HEK293 (cell line): ENCODE measurements around the gene CPEB3.

Experiments used
- PRDM1 ChIP-seq: fragments of 450-650 bp; formaldehyde crosslinking; IDR thresholded peaks from 2 replicates; pipeline ENCODE4; 2016; ENCODE audit warnings: missing biosample characterization, missing genetic modification characterization
- SETDB1 ChIP-seq: IDR thresholded peaks from one replicate; pipeline ENCODE4 v1.6.1; 2017; ENCODE audit warnings: mild to moderate bottlenecking, low read length, moderate library complexity, mixed read lengths; ENCODE audit not compliant: insufficient read length
- ZFP3 ChIP-seq: fragments of 450-650 bp; formaldehyde crosslinking; IDR thresholded peaks from 2 replicates; pipeline ENCODE4 v1.5.1; 2016; ENCODE audit warnings: low read depth, missing biosample characterization, missing genetic modification characterization
- ZNF223 ChIP-seq: fragments of 450-650 bp; formaldehyde crosslinking; IDR thresholded peaks from 2 replicates; pipeline ENCODE4 v1.5.1; 2016; ENCODE audit warnings: missing biosample characterization, missing genetic modification characterization
- ZNF274 ChIP-seq, 2 experiments: fragments of 200-500 bp in 1 of 2; fragments of 450-650 bp in 1 of 2; sonication (Bioruptor generic) in 1 of 2; formaldehyde crosslinking in 1 of 2; IDR thresholded peaks; 2 replicates each; pipeline versions ENCODE4 v1.5.1 to v1.6.1; 2014 to 2016; ENCODE audit warnings: borderline replicate concordance in 1 of 2, inconsistent platforms in 1 of 2, low read length in 1 of 2, missing biosample characterization in 1 of 2, missing genetic modification characterization in 1 of 2
- ZNF37A ChIP-seq: fragments of 450-650 bp; IDR thresholded peaks from 2 replicates; pipeline ENCODE4 v1.5.1; 2018; ENCODE audit warnings: missing biosample characterization, missing genetic modification characterization
- ZNF549 ChIP-seq: fragments of 450-650 bp; IDR thresholded peaks from 2 replicates; pipeline ENCODE4 v1.5.1; 2018; ENCODE audit warnings: missing biosample characterization, missing genetic modification characterization, mild to moderate bottlenecking, inconsistent platforms, moderate library complexity
- ZNF660 ChIP-seq: fragments of 450-650 bp; IDR thresholded peaks from 2 replicates; pipeline ENCODE4 v1.5.1; 2018; ENCODE audit warnings: missing biosample characterization, mild to moderate bottlenecking, missing genetic modification characterization
- TF ChIP-seq, protein P1 (sequence below): fragments of 450-650 bp; formaldehyde crosslinking; IDR thresholded peaks from 2 replicates; pipeline ENCODE4 v1.5.1; 2016; ENCODE audit warnings: missing biosample characterization, missing genetic modification characterization
- TF ChIP-seq, protein P2 (sequence below): fragments of 450-650 bp; formaldehyde crosslinking; IDR thresholded peaks from 2 replicates; pipeline ENCODE4 v1.5.1; 2016; ENCODE audit warnings: missing biosample characterization, missing genetic modification characterization, borderline replicate concordance
- TF ChIP-seq, protein P3 (sequence below): fragments of 450-650 bp; formaldehyde crosslinking; IDR thresholded peaks from 2 replicates; pipeline ENCODE4 v1.5.1; 2016; ENCODE audit warnings: missing biosample characterization, missing genetic modification characterization
- TF ChIP-seq, protein P4 (sequence below): fragments of 450-650 bp; formaldehyde crosslinking; IDR thresholded peaks from 2 replicates; pipeline ENCODE4 v1.5.1; 2016; ENCODE audit warnings: missing biosample characterization, missing genetic modification characterization
- TF ChIP-seq, protein P5 (sequence below): fragments of 450-650 bp; formaldehyde crosslinking; IDR thresholded peaks from 2 replicates; pipeline ENCODE4 v1.5.1; 2016; ENCODE audit warnings: missing biosample characterization, missing genetic modification characterization

DNA sequence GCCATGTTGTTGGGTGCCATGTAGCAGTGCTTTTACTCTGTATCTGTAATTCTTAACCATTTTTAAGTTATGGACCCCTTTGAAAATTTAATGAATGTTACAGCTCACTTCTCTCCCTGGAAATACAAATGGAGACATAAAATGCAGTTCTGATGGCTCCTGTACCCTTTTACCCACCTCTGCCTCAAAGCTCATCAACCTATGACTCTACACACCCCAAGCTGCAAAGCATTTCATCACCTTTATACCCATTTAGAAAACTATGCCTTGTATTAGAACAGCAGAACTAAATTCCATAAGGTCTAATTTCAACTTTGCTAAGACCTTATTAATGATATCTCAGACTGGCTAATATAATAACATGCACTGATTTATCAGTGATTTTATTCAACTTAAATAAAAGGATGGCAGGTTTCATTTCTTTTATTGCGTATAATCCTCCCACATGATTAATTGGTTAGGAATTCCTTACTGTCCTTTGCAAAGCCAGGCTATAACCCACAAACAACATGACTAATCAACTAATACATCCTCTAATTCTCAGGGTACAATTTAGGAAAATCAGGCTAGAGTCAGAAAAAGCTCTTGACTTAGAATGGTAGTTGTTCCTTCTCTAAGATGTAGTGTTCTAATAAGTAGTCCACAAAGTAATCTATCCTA, 68.1 kb downstream of the CPEB3 start:
- TF ChIP-seq, protein P1, sequence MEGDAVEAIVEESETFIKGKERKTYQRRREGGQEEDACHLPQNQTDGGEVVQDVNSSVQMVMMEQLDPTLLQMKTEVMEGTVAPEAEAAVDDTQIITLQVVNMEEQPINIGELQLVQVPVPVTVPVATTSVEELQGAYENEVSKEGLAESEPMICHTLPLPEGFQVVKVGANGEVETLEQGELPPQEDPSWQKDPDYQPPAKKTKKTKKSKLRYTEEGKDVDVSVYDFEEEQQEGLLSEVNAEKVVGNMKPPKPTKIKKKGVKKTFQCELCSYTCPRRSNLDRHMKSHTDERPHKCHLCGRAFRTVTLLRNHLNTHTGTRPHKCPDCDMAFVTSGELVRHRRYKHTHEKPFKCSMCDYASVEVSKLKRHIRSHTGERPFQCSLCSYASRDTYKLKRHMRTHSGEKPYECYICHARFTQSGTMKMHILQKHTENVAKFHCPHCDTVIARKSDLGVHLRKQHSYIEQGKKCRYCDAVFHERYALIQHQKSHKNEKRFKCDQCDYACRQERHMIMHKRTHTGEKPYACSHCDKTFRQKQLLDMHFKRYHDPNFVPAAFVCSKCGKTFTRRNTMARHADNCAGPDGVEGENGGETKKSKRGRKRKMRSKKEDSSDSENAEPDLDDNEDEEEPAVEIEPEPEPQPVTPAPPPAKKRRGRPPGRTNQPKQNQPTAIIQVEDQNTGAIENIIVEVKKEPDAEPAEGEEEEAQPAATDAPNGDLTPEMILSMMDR (tag by site-specific recombination): no peak
- TF ChIP-seq SETDB1: no peak
- no peak for TF ChIP-seq ZNF274 (IDR thresholded peaks at IDR 0.05; ENCODE audit: low read length)
- TF ChIP-seq ZNF274 (tag by site-specific recombination; IDR thresholded peaks at IDR 0.05; ENCODE audit: borderline replicate concordance): no peak
- TF ChIP-seq ZNF223 (tag by site-specific recombination): no peak
- TF ChIP-seq, protein P2, sequence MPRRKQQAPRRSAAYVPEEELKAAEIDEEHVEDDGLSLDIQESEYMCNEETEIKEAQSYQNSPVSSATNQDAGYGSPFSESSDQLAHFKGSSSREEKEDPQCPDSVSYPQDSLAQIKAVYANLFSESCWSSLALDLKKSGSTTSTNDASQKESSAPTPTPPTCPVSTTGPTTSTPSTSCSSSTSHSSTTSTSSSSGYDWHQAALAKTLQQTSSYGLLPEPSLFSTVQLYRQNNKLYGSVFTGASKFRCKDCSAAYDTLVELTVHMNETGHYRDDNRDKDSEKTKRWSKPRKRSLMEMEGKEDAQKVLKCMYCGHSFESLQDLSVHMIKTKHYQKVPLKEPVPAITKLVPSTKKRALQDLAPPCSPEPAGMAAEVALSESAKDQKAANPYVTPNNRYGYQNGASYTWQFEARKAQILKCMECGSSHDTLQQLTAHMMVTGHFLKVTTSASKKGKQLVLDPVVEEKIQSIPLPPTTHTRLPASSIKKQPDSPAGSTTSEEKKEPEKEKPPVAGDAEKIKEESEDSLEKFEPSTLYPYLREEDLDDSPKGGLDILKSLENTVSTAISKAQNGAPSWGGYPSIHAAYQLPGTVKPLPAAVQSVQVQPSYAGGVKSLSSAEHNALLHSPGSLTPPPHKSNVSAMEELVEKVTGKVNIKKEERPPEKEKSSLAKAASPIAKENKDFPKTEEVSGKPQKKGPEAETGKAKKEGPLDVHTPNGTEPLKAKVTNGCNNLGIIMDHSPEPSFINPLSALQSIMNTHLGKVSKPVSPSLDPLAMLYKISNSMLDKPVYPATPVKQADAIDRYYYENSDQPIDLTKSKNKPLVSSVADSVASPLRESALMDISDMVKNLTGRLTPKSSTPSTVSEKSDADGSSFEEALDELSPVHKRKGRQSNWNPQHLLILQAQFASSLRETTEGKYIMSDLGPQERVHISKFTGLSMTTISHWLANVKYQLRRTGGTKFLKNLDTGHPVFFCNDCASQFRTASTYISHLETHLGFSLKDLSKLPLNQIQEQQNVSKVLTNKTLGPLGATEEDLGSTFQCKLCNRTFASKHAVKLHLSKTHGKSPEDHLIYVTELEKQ (tag by site-specific recombination): no peak
- TF ChIP-seq, protein P3, sequence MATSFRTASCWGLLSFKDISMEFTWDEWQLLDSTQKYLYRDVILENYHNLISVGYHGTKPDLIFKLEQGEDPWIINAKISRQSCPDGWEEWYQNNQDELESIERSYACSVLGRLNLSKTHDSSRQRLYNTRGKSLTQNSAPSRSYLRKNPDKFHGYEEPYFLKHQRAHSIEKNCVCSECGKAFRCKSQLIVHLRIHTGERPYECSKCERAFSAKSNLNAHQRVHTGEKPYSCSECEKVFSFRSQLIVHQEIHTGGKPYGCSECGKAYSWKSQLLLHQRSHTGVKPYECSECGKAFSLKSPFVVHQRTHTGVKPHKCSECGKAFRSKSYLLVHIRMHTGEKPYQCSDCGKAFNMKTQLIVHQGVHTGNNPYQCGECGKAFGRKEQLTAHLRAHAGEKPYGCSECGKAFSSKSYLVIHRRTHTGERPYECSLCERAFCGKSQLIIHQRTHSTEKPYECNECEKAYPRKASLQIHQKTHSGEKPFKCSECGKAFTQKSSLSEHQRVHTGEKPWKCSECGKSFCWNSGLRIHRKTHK: no peak
- TF ChIP-seq, protein P4, sequence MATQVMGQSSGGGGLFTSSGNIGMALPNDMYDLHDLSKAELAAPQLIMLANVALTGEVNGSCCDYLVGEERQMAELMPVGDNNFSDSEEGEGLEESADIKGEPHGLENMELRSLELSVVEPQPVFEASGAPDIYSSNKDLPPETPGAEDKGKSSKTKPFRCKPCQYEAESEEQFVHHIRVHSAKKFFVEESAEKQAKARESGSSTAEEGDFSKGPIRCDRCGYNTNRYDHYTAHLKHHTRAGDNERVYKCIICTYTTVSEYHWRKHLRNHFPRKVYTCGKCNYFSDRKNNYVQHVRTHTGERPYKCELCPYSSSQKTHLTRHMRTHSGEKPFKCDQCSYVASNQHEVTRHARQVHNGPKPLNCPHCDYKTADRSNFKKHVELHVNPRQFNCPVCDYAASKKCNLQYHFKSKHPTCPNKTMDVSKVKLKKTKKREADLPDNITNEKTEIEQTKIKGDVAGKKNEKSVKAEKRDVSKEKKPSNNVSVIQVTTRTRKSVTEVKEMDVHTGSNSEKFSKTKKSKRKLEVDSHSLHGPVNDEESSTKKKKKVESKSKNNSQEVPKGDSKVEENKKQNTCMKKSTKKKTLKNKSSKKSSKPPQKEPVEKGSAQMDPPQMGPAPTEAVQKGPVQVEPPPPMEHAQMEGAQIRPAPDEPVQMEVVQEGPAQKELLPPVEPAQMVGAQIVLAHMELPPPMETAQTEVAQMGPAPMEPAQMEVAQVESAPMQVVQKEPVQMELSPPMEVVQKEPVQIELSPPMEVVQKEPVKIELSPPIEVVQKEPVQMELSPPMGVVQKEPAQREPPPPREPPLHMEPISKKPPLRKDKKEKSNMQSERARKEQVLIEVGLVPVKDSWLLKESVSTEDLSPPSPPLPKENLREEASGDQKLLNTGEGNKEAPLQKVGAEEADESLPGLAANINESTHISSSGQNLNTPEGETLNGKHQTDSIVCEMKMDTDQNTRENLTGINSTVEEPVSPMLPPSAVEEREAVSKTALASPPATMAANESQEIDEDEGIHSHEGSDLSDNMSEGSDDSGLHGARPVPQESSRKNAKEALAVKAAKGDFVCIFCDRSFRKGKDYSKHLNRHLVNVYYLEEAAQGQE (tag by site-specific recombination): no peak
- TF ChIP-seq ZNF660 (tag by site-specific recombination): no peak
- TF ChIP-seq ZNF37A (tag by site-specific recombination): no peak
- TF ChIP-seq ZFP3 (tag by site-specific recombination): no peak
- no peak for TF ChIP-seq PRDM1 (tag by site-specific recombination)
- TF ChIP-seq ZNF549 (tag by site-specific recombination): no peak
- TF ChIP-seq, protein P5, sequence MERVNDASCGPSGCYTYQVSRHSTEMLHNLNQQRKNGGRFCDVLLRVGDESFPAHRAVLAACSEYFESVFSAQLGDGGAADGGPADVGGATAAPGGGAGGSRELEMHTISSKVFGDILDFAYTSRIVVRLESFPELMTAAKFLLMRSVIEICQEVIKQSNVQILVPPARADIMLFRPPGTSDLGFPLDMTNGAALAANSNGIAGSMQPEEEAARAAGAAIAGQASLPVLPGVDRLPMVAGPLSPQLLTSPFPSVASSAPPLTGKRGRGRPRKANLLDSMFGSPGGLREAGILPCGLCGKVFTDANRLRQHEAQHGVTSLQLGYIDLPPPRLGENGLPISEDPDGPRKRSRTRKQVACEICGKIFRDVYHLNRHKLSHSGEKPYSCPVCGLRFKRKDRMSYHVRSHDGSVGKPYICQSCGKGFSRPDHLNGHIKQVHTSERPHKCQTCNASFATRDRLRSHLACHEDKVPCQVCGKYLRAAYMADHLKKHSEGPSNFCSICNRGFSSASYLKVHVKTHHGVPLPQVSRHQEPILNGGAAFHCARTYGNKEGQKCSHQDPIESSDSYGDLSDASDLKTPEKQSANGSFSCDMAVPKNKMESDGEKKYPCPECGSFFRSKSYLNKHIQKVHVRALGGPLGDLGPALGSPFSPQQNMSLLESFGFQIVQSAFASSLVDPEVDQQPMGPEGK (tag by site-specific recombination): no peak
